ENCODE data around the gene VSIG10. TPM values are rescaled to one million over a fixed set of nuclear protein-coding genes. Genes with fewer than 3 reads are reported as not detected.
A peak's percentile ranks its signal among the peaks of the same experiment; 100 is the strongest.

The VSIG10 gene
- total RNA-seq, 1 experiment from 2014 or later, result 56.2 TPM

DNA sequence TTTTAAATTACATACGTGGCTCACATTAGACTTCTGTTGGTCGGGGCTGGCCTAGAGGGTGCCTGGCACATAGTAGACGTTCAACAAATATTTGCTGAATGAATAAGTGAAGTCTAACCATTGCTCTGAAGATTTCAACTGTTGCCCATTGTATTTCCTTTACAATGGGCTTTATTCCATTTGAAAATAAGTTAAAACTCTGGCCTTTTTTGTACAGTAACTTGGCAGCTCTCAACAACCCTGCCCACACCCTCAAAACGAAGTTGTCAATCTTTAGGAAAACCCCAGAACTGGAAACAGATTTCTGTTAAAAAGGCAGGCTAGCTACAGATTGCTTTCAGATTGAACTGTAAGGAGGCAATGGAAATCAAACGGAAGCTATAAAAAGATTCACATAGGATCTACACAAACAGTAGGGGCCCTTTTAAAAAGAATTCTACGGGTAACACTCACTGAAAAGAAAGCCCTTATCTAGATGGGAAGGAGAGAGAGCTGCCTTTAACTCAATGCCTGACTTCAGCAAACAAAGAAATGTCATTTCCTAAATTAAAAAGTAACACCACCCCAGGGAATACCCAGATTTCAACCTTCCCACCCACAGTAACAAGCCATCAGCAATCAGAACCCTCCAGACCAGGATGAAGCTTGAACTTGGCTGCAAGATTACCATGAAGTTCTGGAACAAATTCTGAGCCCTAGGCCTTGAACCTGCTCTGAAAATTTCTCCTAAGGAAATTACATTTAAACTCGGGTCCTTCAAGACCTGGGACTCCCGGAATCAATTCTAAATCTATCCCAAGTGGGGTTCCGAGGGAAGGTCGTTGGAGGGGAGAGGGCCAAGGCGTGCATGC is 44.2 kb downstream of the VSIG10 start:
- BruUV-seq (replicated peaks), result no TSS peak
- DNase-seq (ENCODE audit: low read depth, low spot score), result no peak
- no peaks in the 10 kb centered on the region for H3K9me3 ChIP-seq (ENCODE audit: control insufficient read depth, insufficient read depth, low read depth, low read length)
- H3K27ac ChIP-seq (ENCODE audit: low read length), result peak overlapping the region; percentile 98
- CTCF ChIA-PET, result no interaction called here
- H3K36me3 ChIP-seq (ENCODE audit: control insufficient read depth, insufficient read depth, low read length), result no peaks in the 10 kb centered on the region; the same call in 1 of the 2 replicates
- POLR2A ChIA-PET, result no interaction called here
- H3K27me3 ChIP-seq (ENCODE audit: control insufficient read depth, insufficient read depth, low read length), result no peaks in the 10 kb centered on the region
- intact Hi-C loops (cut with micrococcal nuclease; ENCODE audit: unreplicated experiment), result no loop called here
- peaks cover 74% of the 10 kb centered on the region for H3K4me1 ChIP-seq (ENCODE audit: control insufficient read depth, insufficient read depth, low read length)
- ATAC-seq, result no peak
- peak overlapping the region; percentile 68 to 82 for H3K4me3 ChIP-seq (ENCODE audit: low read depth in 2 of 2, low read length in 2 of 2)
- TF ChIP-seq REST (IDR thresholded peaks at IDR 0.05; ENCODE audit: insufficient read depth in 1 of 2, low read depth in 2 of 2, low read length in 1 of 2), result no peak
- 0 out of 2 replicates have a peak, but pooled peaks have one; percentile 9 for TF ChIP-seq SIN3A (IDR thresholded peaks at IDR 0.05; ENCODE audit: borderline replicate concordance, insufficient read depth, low read depth, low read length)
- TF ChIP-seq POLR2AphosphoS5 (IDR thresholded peaks at IDR 0.05; ENCODE audit: low read depth, low read length), result no peak; the same call in 1 of the 2 replicates
- in situ Hi-C loops (cut with HindIII; ENCODE audit: low pct_unique_long_range_greater_than_20kb, low sequenced_read_pairs), result no loop called here

- Histone ChIP-seq H3K27ac (ENCODE audit: low read length) (peak overlapping the region; percentile 98), H3K27me3 (ENCODE audit: control insufficient read depth, insufficient read depth, low read length) (no peaks in the 10 kb centered on the region), H3K4me1 (ENCODE audit: control insufficient read depth, insufficient read depth, low read length) (peaks cover 71% of the 10 kb centered on the region), H3K36me3 (ENCODE audit: control insufficient read depth, insufficient read depth, low read length) (no peaks in the 10 kb centered on the region; the same call in 1 of the 2 replicates), H3K4me3 (ENCODE audit: low read depth in 2 of 2, low read length in 2 of 2) (peak overlapping the region; percentile 68 to 82), H3K9me3 (ENCODE audit: control insufficient read depth, insufficient read depth, low read depth, low read length) (no peaks in the 10 kb centered on the region)
- ChIA-PET POLR2A (no interaction called here), CTCF (no interaction called here)
- ATAC-seq (no peak), DNase-seq (ENCODE audit: low read depth, low spot score) (no peak)
- TF ChIP-seq TCF7L2 (IDR thresholded peaks at IDR 0.05; ENCODE audit: low read depth, low read length), result no peak
- no peak for TF ChIP-seq REST (IDR thresholded peaks at IDR 0.05; ENCODE audit: insufficient read depth in 1 of 2, low read depth in 2 of 2, low read length in 1 of 2)
- TF ChIP-seq, protein P1, sequence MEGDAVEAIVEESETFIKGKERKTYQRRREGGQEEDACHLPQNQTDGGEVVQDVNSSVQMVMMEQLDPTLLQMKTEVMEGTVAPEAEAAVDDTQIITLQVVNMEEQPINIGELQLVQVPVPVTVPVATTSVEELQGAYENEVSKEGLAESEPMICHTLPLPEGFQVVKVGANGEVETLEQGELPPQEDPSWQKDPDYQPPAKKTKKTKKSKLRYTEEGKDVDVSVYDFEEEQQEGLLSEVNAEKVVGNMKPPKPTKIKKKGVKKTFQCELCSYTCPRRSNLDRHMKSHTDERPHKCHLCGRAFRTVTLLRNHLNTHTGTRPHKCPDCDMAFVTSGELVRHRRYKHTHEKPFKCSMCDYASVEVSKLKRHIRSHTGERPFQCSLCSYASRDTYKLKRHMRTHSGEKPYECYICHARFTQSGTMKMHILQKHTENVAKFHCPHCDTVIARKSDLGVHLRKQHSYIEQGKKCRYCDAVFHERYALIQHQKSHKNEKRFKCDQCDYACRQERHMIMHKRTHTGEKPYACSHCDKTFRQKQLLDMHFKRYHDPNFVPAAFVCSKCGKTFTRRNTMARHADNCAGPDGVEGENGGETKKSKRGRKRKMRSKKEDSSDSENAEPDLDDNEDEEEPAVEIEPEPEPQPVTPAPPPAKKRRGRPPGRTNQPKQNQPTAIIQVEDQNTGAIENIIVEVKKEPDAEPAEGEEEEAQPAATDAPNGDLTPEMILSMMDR (IDR thresholded peaks at IDR 0.05), result no peak
- TF ChIP-seq SIN3A (IDR thresholded peaks at IDR 0.05; ENCODE audit: borderline replicate concordance, insufficient read depth, low read depth, low read length), result no peak
- TF ChIP-seq POLR2AphosphoS5 (IDR thresholded peaks at IDR 0.05; ENCODE audit: low read depth, low read length), result no peak
- in situ Hi-C loops (cut with HindIII; ENCODE audit: low pct_unique_long_range_greater_than_20kb, low sequenced_read_pairs) (no loop called here), intact Hi-C loops (cut with micrococcal nuclease; ENCODE audit: unreplicated experiment) (no loop called here)
- BruUV-seq (replicated peaks), result no TSS peak
Observed at GRCh38 chr12:118058881-118059280, 44.9 kb downstream of the VSIG10 start.

All from Panc1 (cell line).